OCI-LY1 (cell line): ENCODE measurements around the gene ZNF181.

Experiments
- H2AFZ ChIP-seq: fragments of 200-600 bp; sonication (generic), shearing (Covaris generic); 2 replicates; pipeline ENCODE4 v1.6.0; 2014; ENCODE audit warnings: antibody characterized with exemption, mild to moderate bottlenecking, low read length
- H3F3A ChIP-seq: fragments of 200-600 bp; sonication (generic), shearing (Covaris generic); 2 replicates; pipeline ENCODE4 v1.6.0; 2014; ENCODE audit warnings: mild to moderate bottlenecking, antibody characterized with exemption, low read length, moderate library complexity; ENCODE audit not compliant: insufficient read depth
- H3K27ac ChIP-seq: fragments of 200-600 bp; sonication (generic); 2 replicates; pipeline ENCODE4 v1.5.1; 2014; ENCODE audit warnings: low read length, mixed run types, mild to moderate bottlenecking, low read depth; ENCODE audit not compliant: poor library complexity, severe bottlenecking
- H3K27me3 ChIP-seq: fragments of 200-600 bp; sonication (generic); 2 replicates; pipeline ENCODE4 v1.6.0; 2014; ENCODE audit warnings: antibody characterized with exemption, mild to moderate bottlenecking, low read length, moderate library complexity; ENCODE audit not compliant: insufficient read depth
- H3K36me3 ChIP-seq: fragments of 200-600 bp; sonication (generic); 2 replicates; pipeline ENCODE4 v1.6.1; 2014; ENCODE audit warnings: mild to moderate bottlenecking, antibody characterized with exemption, low read length, moderate library complexity, mixed read lengths; ENCODE audit not compliant: insufficient read depth
- H3K4me1 ChIP-seq: fragments of 200-600 bp; sonication (generic); 2 replicates; pipeline ENCODE4 v1.5.1; 2014; ENCODE audit warnings: mild to moderate bottlenecking, low read length, moderate library complexity; ENCODE audit not compliant: insufficient read depth, severe bottlenecking
- H3K4me2 ChIP-seq: fragments of 200-600 bp; sonication (generic), shearing (Covaris generic); 2 replicates; pipeline ENCODE4 v1.6.1; 2014; ENCODE audit warnings: low read length
- H3K4me3 ChIP-seq: fragments of 200-600 bp; sonication (generic); 2 replicates; pipeline ENCODE4 v1.5.1; 2014; ENCODE audit warnings: low read length, low read depth, mild to moderate bottlenecking, mixed read lengths; ENCODE audit not compliant: poor library complexity, severe bottlenecking
- H3K79me2 ChIP-seq: fragments of 200-600 bp; shearing (Covaris generic); 2 replicates; pipeline ENCODE4 v1.6.1; 2016; ENCODE audit warnings: mixed run types, low read length, mixed read lengths; ENCODE audit not compliant: insufficient read depth
- H3K9ac ChIP-seq: fragments of 200-600 bp; sonication (generic), shearing (Covaris generic); 2 replicates; pipeline ENCODE4 v1.6.1; 2014; ENCODE audit warnings: mild to moderate bottlenecking, low read length, mixed read lengths
- H3K9me2 ChIP-seq: fragments of 200-600 bp; sonication (generic), shearing (Covaris generic); 2 replicates; pipeline ENCODE4 v1.6.1; 2014; ENCODE audit warnings: low read depth, mild to moderate bottlenecking, low read length, mixed read lengths
- H3K9me3 ChIP-seq: fragments of 200-600 bp; shearing (Covaris generic); 2 replicates; pipeline ENCODE4 v1.6.1; 2014; ENCODE audit warnings: low read length, mixed read lengths
- H4K20me1 ChIP-seq: fragments of 200-600 bp; sonication (generic), shearing (Covaris generic); 2 replicates; pipeline ENCODE4 v1.6.0; 2016; ENCODE audit warnings: mild to moderate bottlenecking, low read length; ENCODE audit not compliant: insufficient read depth
- EZH2 ChIP-seq: fragments of 200-600 bp; sonication (generic), shearing (Covaris generic); IDR thresholded peaks from 2 replicates; pipeline ENCODE4 v1.8.0; 2017; ENCODE audit warnings: borderline replicate concordance, mixed run types, mild to moderate bottlenecking, antibody characterized with exemption, low read length, moderate library complexity, mixed read lengths
- TF ChIP-seq, protein P1 (sequence below): fragments of 200-600 bp; sonication (generic), shearing (Covaris generic); IDR thresholded peaks from 2 replicates; pipeline ENCODE4 v1.5.1; 2017; ENCODE audit warnings: mild to moderate bottlenecking, antibody characterized with exemption, low read length, moderate library complexity, mixed read lengths

ZNF181 gene

DNA sequence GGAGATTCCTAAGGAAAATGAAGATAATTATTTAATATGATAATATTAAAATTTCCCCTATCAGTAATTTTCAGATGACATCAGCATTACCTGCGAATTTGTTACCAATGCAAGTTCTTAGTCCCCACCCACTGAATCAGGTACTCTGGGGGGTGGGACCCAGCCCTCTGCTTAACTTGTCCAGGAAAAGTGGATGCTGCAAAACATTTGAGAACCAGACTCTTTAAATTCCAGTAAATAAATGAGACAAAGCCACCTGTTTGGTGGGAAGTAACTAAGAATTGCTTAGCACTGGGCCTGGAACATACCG lies 39.5 kb downstream of the ZNF181 start:
- H3K79me2 ChIP-seq: no peaks in the 10 kb centered on the region
- H3K27me3 ChIP-seq: no peaks in the 10 kb centered on the region
- no peaks in the 10 kb centered on the region for H4K20me1 ChIP-seq
- H3F3A ChIP-seq: no peaks in the 10 kb centered on the region
- peak overlapping the region; percentile 66 for H3K4me3 ChIP-seq
- peak overlapping the region; percentile 66 for H3K4me2 ChIP-seq
- H3K4me1 ChIP-seq: peaks cover 3% of the 10 kb centered on the region
- H3K27ac ChIP-seq: no peak overlapping the region
- TF ChIP-seq, protein P1, sequence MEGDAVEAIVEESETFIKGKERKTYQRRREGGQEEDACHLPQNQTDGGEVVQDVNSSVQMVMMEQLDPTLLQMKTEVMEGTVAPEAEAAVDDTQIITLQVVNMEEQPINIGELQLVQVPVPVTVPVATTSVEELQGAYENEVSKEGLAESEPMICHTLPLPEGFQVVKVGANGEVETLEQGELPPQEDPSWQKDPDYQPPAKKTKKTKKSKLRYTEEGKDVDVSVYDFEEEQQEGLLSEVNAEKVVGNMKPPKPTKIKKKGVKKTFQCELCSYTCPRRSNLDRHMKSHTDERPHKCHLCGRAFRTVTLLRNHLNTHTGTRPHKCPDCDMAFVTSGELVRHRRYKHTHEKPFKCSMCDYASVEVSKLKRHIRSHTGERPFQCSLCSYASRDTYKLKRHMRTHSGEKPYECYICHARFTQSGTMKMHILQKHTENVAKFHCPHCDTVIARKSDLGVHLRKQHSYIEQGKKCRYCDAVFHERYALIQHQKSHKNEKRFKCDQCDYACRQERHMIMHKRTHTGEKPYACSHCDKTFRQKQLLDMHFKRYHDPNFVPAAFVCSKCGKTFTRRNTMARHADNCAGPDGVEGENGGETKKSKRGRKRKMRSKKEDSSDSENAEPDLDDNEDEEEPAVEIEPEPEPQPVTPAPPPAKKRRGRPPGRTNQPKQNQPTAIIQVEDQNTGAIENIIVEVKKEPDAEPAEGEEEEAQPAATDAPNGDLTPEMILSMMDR: no peak
- TF ChIP-seq EZH2: no peak
- no peaks in the 10 kb centered on the region; the same call in 1 of the 2 replicates for H3K36me3 ChIP-seq
- no peaks in the 10 kb centered on the region for H3K9me3 ChIP-seq
- no peak overlapping the region for H3K9ac ChIP-seq
- H2AFZ ChIP-seq: peak overlapping the region; percentile 56
- no peaks in the 10 kb centered on the region for H3K9me2 ChIP-seq

DNA sequence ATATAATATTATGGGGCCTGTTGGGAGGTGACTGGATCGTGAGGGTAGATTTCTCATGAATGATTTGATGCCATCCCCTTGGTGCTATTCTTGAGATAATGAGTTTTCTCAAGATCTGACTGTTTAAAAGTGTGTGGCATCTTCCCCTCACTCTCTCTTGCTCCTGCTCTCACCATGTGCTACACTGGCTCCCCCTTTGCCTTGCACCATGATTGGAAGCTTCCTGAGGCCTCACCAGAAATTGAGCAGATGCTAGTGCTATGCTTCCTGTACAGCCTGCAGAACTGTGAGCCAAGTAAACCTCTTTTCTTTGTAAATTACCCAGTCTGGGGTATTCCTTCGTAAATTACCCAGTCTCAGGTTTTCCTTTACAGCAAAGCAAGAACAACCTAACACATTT lies 40.8 kb downstream of the ZNF181 start:
- TF ChIP-seq, protein P1: no peak
- no peak for TF ChIP-seq EZH2
- H3K4me3 ChIP-seq: no peak overlapping the region

DNA sequence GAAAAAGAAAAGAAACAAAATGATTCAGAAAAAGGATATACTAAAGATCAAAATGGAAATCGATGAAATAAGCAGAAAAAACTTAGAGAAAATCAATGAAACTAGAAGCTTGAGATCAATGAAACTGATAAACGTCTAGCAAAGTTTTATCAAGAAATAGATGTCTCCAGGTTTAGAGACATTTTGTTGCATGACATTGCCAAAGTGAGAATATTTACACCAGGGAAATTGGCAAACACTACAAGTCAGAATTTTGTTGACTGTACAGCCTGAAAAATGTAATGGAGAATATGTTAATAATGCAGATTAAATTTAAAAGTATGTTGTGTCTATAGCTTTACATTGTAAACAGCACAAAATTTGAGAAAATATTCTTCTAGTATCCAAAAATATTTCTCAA lies 44.3 kb downstream of the ZNF181 start:
- H2AFZ ChIP-seq: no peak overlapping the region
- peaks cover under 1% of the 10 kb centered on the region for H3K4me1 ChIP-seq
- no peaks in the 10 kb centered on the region for H3K79me2 ChIP-seq
- H3K4me3 ChIP-seq: no peak overlapping the region
- H3K9ac ChIP-seq: no peak overlapping the region
- H3F3A ChIP-seq: no peaks in the 10 kb centered on the region
- H3K9me3 ChIP-seq: no peaks in the 10 kb centered on the region
- no peaks in the 10 kb centered on the region for H3K36me3 ChIP-seq
- no peak overlapping the region for H3K4me2 ChIP-seq
- no peak for TF ChIP-seq EZH2
- TF ChIP-seq, protein P1: no peak
- H3K9me2 ChIP-seq: no peaks in the 10 kb centered on the region
- H4K20me1 ChIP-seq: no peaks in the 10 kb centered on the region
- H3K27me3 ChIP-seq: no peaks in the 10 kb centered on the region
- no peak overlapping the region for H3K27ac ChIP-seq

More for the DNA sequence above, 40.8 kb downstream of the ZNF181 start:
- Histone ChIP-seq H3K79me2 (no peaks in the 10 kb centered on the region), H2AFZ (no peak overlapping the region), H3K9me3 (no peaks in the 10 kb centered on the region), H3K9ac (no peak overlapping the region), H3F3A (no peaks in the 10 kb centered on the region), H3K9me2 (no peaks in the 10 kb centered on the region), H3K36me3 (no peaks in the 10 kb centered on the region; the same call in 1 of the 2 replicates), H4K20me1 (no peaks in the 10 kb centered on the region), H3K4me2 (no peak overlapping the region), H3K4me1 (peaks cover 3% of the 10 kb centered on the region), H3K27me3 (no peaks in the 10 kb centered on the region), H3K27ac (no peak overlapping the region)
